ENCODE measurements around the gene HTRA2. TPM values are rescaled to one million over a fixed set of nuclear protein-coding genes. Genes with fewer than 3 reads are reported as not detected.
"Not testable (repeated sequence)": the region's sequence is repeated elsewhere in the genome, so short reads cannot be mapped to it uniquely, and the experiment has no call there.

The HTRA2 gene
- total and polyA plus RNA-seq, 7 experiments from 2014 or later, result 16.9 to 46.2 (median 27.8) TPM

DNA sequence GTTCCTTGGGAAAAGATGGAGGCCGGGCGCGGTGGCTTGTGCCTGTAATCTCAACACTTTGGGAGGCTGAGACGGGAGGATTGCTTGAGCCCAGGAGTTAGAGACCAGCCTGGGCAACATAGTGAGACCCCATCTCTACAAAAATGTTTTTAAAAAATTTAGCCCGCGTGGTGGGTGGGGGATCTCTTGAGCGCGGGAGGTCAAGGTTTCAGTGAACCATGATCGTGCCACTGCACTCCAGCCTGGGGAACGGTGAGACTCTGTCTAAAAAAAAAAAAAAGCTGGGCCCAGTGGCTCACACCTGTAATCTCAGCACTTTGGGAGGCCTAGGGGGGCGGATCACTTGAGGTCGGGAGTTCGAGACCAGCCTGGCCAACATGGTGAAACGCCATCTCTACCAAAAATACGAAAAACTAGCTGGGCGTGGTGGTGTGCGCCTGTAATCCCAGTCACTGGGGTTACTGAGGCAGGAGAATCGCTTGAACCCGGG is 46.0 kb upstream of the HTRA2 start:
- DNase-seq; H3K27me3 ChIP-seq (ENCODE audit: control insufficient read depth in 2 of 2, insufficient read depth in 2 of 2, low read length in 2 of 2); ATAC-seq; H3K9me3 Mint-ChIP-seq; H3K27ac ChIP-seq (ENCODE audit: low read depth, low read length); H3K9me3 ChIP-seq (ENCODE audit: control insufficient read depth in 2 of 3, low read length in 3 of 3); H3K27me3 Mint-ChIP-seq: not testable (repeated sequence)
- Mint-ChIP-seq H3K4me1 (peaks cover 21 to 59% (median 41%) of the 10 kb centered on the region in 7 donors), H3K36me3 (peaks cover 4 to 22% (median 12%) of the 10 kb centered on the region in 5 donors), H3K27ac (peak overlapping the region; percentile 93 to 100 (median 99)), H3K4me3 (peak overlapping the region; percentile 91 to 100 (median 98))
- intact Hi-C loops (cut with micrococcal nuclease), result loop anchor here (1.0 to 10.0 kb wide), 18 partner anchors 11 to 1249 kb away; partner anchors contain the start of genes AUP1 (in 2 of the 2), C2orf81 (in 2 of the 2), HTRA2 (in 2 of the 2) and MRPL53 (in 2 of the 2)
- peak overlapping the region; percentile 99 for H3K4me3 ChIP-seq (ENCODE audit: low read length)
- H3K36me3 ChIP-seq (ENCODE audit: control insufficient read depth in 2 of 3, insufficient read depth in 3 of 3, low read length in 3 of 3), result peaks cover 0 to 41% (median 0%) of the 10 kb centered on the region in 3 experiments
- CTCF ChIA-PET, result interaction anchor here (0.7 to 6.2 kb wide), 10 partner anchors 20 to 104 kb away, joined by 3 to 59 read pairs (median 9); partner anchors contain the start of genes AUP1, HTRA2, INO80B and WBP1
- POLR2A ChIA-PET, result interaction anchor here (0.8 to 6.9 kb wide), 16 partner anchors 8 to 704 kb away, joined by 3 to 197 read pairs (median 6); partner anchors contain the start of genes AUP1, C2orf81, HTRA2 and INO80B
- peaks cover 22 to 26% of the 10 kb centered on the region in 2 donors for H3K4me1 ChIP-seq (ENCODE audit: control insufficient read depth in 2 of 2, insufficient read depth in 2 of 2, low read length in 2 of 2)

- Mint-ChIP-seq H3K36me3 (peaks cover 13 to 30% (median 24%) of the 10 kb centered on the region in 5 donors), H3K27me3 (no peaks in the 10 kb centered on the region), H3K9me3 (peaks cover 0 to 2% (median 0%) of the 10 kb centered on the region in 11 donors), H3K4me1 (peaks cover 15 to 40% (median 25%) of the 10 kb centered on the region in 7 donors), H3K4me3 (peak overlapping the region in 1 of 10 donors; percentile 28), H3K27ac (no peak overlapping the region)
- ATAC-seq, result no peak
- POLR2A ChIA-PET, result no interaction called here
- intact Hi-C loops (cut with micrococcal nuclease), result loop anchor here in 1 of 2 donors (10.0 kb wide), 1 partner anchor 1251 kb away; the partner anchor contains the start of genes CCT7 and PRADC1
- CTCF ChIA-PET, result interaction anchor here (0.6 kb wide), 1 partner anchor 103 kb away, joined by 3 read pairs; no protein-coding TSS in a partner anchor
- DNase-seq, result no peak
- no peaks in the 10 kb centered on the region for H3K9me3 ChIP-seq (ENCODE audit: control insufficient read depth in 2 of 3, low read length in 3 of 3)
- no peak overlapping the region for H3K27ac ChIP-seq (ENCODE audit: low read depth, low read length)
- no peak overlapping the region for H3K4me3 ChIP-seq (ENCODE audit: low read length)
- no peaks in the 10 kb centered on the region for H3K27me3 ChIP-seq (ENCODE audit: control insufficient read depth in 2 of 2, insufficient read depth in 2 of 2, low read length in 2 of 2)
- H3K36me3 ChIP-seq (ENCODE audit: control insufficient read depth in 2 of 3, insufficient read depth in 3 of 3, low read length in 3 of 3), result peaks cover 5 to 50% (median 8%) of the 10 kb centered on the region in 3 experiments
- H3K4me1 ChIP-seq (ENCODE audit: control insufficient read depth in 2 of 2, insufficient read depth in 2 of 2, low read length in 2 of 2), result peaks cover 16 to 19% of the 10 kb centered on the region in 2 donors
These were observed 43.6 kb upstream of the HTRA2 start for GRCh38 chr2:74486141-74486540.

DNA sequence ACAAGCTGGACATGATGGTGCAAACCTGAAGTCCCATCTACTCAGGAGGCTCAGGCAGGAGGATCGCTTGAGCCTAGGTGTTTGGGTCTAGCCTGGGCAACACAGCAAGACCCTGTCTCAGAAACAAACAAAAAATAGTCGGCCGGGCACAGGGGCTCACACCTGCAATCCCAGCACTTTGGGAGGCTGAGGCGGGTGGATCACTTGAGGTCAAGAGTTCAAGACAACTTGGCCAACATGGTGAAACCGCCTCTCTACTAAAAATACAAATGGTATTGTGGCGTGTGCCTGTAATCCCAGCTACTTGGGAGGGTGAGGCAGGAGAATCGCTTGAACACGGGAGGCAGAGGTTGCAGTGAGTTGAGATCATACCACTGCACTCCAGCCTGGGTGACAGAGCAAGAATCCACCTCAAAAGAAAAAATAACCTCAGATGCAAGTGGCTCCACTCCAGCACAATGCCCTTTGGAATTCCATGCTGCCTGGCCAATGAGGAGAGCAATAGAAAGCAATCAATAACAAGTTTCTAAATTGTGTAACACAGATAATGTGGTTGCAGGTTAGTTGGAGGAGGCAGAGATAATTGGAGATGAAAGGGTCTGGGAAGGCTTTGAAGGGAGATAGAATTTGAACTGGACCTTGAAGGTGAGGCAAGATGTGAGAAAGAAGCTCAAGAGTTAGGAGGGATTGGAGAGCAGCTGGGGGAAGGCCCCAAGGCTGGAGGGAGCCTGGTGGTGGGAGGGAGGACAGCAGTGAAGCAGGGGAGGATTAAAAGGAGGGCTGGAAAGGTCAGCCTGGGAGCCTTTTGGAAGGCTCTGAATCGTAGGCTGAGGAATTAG is 40.9 kb upstream of the HTRA2 start:
- Histone ChIP-seq H3K36me3 (ENCODE audit: control insufficient read depth in 2 of 3, insufficient read depth in 3 of 3, low read length in 3 of 3) (peaks cover 5 to 65% (median 8%) of the 10 kb centered on the region in 3 experiments), H3K27ac (ENCODE audit: low read depth, low read length) (no peak overlapping the region), H3K9me3 (ENCODE audit: control insufficient read depth in 2 of 3, low read length in 3 of 3) (no peaks in the 10 kb centered on the region), H3K4me1 (ENCODE audit: control insufficient read depth in 2 of 2, insufficient read depth in 2 of 2, low read length in 2 of 2) (peaks cover 0 to 3% of the 10 kb centered on the region in 2 donors), H3K27me3 (ENCODE audit: control insufficient read depth in 2 of 2, insufficient read depth in 2 of 2, low read length in 2 of 2) (no peaks in the 10 kb centered on the region), H3K4me3 (ENCODE audit: low read length) (no peak overlapping the region)
- Mint-ChIP-seq H3K27me3 (no peaks in the 10 kb centered on the region), H3K36me3 (peaks cover 17 to 51% (median 27%) of the 10 kb centered on the region in 5 donors), H3K4me3 (no peak overlapping the region), H3K27ac (no peak overlapping the region), H3K9me3 (peaks cover 0 to 2% (median 0%) of the 10 kb centered on the region in 11 donors), H3K4me1 (peaks cover 3 to 18% (median 10%) of the 10 kb centered on the region in 7 donors)
- intact Hi-C loops (cut with micrococcal nuclease), result loop anchor here in 1 of 2 donors (10.0 kb wide), 1 partner anchor 1254 kb away; the partner anchor contains the start of genes CCT7 and PRADC1
- DNase-seq (no peak), ATAC-seq (no peak)
- POLR2A ChIA-PET, result interaction anchor here (0.5 to 1.0 kb wide), 3 partner anchors 16 to 665 kb away, joined by 3 to 5 read pairs (median 4); partner anchors contain the start of genes MRPL53 and WBP1
- CTCF ChIA-PET, result interaction anchor here (1.3 kb wide), 1 partner anchor 99 kb away, joined by 4 read pairs; no protein-coding TSS in a partner anchor

DNA sequence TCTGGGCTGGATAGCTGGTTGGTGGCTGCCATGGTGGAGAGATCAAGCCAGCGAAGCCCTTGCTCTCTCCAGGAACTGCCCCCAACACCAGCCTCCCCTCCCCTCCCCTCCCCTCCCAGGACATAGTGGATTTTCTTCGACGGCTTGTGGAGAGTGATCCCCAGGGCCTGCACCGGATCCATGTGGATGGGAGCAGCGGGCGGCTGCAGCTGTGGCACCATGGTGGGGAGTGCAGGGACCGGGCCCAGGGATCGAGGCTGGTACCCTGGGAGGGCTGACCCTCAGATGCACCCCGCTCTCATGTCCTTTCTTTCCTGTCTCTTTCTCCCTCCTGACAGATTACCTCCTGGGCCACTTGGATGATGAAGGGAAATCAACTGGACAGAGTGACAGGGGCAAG is 39.8 kb upstream of the HTRA2 start:
- H3K4me1 ChIP-seq (ENCODE audit: control insufficient read depth in 2 of 2, insufficient read depth in 2 of 2, low read length in 2 of 2), result no peaks in the 10 kb centered on the region
- Mint-ChIP-seq H3K27me3 (no peaks in the 10 kb centered on the region), H3K4me3 (no peak overlapping the region), H3K36me3 (peaks cover 18 to 56% (median 27%) of the 10 kb centered on the region in 5 donors), H3K9me3 (peaks cover 0 to 2% (median 0%) of the 10 kb centered on the region in 11 donors), H3K4me1 (peaks cover 3 to 13% (median 10%) of the 10 kb centered on the region in 7 donors), H3K27ac (no peak overlapping the region)
- H3K9me3 ChIP-seq (ENCODE audit: control insufficient read depth in 2 of 3, low read length in 3 of 3), result no peaks in the 10 kb centered on the region
- no peak for DNase-seq
- no peak overlapping the region for H3K27ac ChIP-seq (ENCODE audit: low read depth, low read length)
- ATAC-seq, result no peak
- H3K4me3 ChIP-seq (ENCODE audit: low read length), result no peak overlapping the region
- no peaks in the 10 kb centered on the region for H3K27me3 ChIP-seq (ENCODE audit: control insufficient read depth in 2 of 2, insufficient read depth in 2 of 2, low read length in 2 of 2)
- H3K36me3 ChIP-seq (ENCODE audit: control insufficient read depth in 2 of 3, insufficient read depth in 3 of 3, low read length in 3 of 3), result peaks cover 5 to 71% (median 8%) of the 10 kb centered on the region in 3 experiments
- POLR2A ChIA-PET, result interaction anchor here (1.0 kb wide), 1 partner anchor 17 kb away, joined by 3 read pairs; the partner anchor contains the start of gene MRPL53
- CTCF ChIA-PET, result no interaction called here
- intact Hi-C loops (cut with micrococcal nuclease), result loop anchor here in 1 of 2 donors (10.0 kb wide), 1 partner anchor 1255 kb away; the partner anchor contains the start of genes CCT7 and PRADC1

DNA sequence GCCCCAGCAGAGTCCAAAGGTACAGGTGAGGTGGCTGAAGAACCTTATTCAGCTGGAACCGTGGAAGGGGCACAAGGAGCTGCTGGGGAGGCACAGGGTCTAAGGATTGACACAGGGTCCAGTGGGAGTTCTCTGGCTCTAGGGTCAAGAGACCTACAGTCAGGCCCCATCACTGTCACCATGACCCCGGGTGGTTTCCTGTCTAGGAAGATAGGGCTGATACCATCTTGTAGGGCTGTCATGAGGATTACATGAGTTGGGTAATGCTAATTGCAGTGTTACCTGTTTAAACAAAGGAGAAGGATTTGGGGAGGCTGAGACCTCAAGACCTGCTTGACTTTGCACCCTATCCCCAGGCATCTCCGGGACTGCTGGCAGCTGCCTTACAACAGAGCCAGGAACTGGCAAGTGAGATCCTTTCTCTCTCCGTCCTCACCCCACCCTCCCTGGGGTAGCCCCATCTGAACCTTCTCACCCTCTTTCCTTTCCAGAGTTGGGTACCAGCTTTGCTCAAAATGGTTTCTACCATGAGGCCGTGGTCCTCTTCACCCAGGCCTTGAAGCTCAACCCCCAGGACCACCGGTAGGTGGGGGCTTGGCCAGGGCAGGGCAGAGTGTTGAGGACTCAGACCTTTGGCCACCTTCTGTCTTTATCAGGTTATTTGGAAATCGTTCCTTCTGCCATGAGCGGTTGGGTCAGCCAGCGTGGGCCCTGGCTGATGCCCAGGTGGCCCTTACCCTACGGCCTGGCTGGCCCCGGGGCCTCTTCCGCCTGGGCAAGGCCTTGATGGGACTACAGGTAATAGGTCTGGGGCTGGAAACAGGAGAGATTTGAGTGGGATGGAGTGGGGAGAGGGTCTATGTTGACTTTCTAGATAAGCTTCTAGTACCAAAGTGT is 37.8 kb upstream of the HTRA2 start:
- Mint-ChIP-seq H3K9me3 (peaks cover 0 to 2% (median 0%) of the 10 kb centered on the region in 11 donors), H3K4me1 (peaks cover 0 to 10% (median 1%) of the 10 kb centered on the region in 7 donors), H3K36me3 (peaks cover 14 to 53% (median 20%) of the 10 kb centered on the region in 5 donors), H3K4me3 (no peak overlapping the region), H3K27ac (no peak overlapping the region), H3K27me3 (no peaks in the 10 kb centered on the region)
- Histone ChIP-seq H3K4me3 (ENCODE audit: low read length) (no peak overlapping the region), H3K27ac (ENCODE audit: low read depth, low read length) (no peak overlapping the region), H3K36me3 (ENCODE audit: control insufficient read depth in 2 of 3, insufficient read depth in 3 of 3, low read length in 3 of 3) (peaks cover 5 to 68% (median 8%) of the 10 kb centered on the region in 3 experiments), H3K4me1 (ENCODE audit: control insufficient read depth in 2 of 2, insufficient read depth in 2 of 2, low read length in 2 of 2) (no peaks in the 10 kb centered on the region), H3K9me3 (ENCODE audit: control insufficient read depth in 2 of 3, low read length in 3 of 3) (no peaks in the 10 kb centered on the region), H3K27me3 (ENCODE audit: control insufficient read depth in 2 of 2, insufficient read depth in 2 of 2, low read length in 2 of 2) (no peaks in the 10 kb centered on the region)
- ChIA-PET CTCF (interaction anchor here (1.8 kb wide), 1 partner anchor 10 kb away, joined by 5 read pairs; the partner anchor contains the start of gene CCDC142), POLR2A (interaction anchor here (0.7 to 0.9 kb wide), 2 partner anchors 9 to 17 kb away, joined by 3 to 5 read pairs; partner anchors contain the start of genes CCDC142 and TTC31)
- ATAC-seq (no peak), DNase-seq (no peak)
- intact Hi-C loops (cut with micrococcal nuclease), result no loop called here
